ENCODE data around the gene RAP2B. TPM values are rescaled to one million over a fixed set of nuclear protein-coding genes. Genes with fewer than 3 reads are reported as not detected.

The RAP2B gene
- total RNA-seq, 4 donors from 2014 or later = 5.0 to 12.7 (median 10.1) TPM

DNA sequence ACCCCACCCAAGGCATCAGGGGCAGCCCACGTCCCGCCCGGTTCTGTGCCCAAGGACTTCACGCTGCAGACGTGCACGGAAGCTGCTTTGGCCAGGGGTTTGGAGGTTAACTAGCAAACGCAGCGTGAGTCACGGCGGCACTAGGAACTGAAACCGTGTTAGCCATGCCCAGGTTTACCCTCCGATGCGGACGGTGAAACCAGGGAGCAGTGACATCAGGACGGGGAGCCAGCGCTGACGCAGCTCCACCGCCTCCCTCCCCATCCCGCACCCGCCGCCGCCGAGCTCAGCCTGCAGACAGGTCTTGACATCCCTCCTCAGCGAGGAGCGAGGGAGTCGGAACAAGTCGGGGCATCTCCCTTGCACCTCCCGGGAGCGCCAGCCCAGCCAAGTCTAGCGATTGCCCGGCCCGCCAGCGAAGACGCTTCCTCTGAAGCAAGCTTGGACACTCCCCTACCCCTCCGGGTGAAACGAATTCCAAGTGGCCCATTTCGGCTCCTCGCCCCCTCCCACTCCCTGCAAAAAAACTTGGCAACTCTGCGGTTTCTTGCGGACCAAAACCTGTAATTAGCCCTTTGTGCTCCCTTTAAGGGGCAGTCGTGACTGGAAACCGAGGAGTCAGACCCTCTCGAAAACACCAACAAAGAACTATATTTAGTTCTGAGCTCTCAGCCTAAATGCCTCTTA lies 1.4 kb upstream of the RAP2B start:
- Histone ChIP-seq H3K9me3 (no peaks in the 10 kb centered on the region), H3K27ac (peak overlapping the region; percentile 90 to 96 (median 94)), H3K36me3 (no peaks in the 10 kb centered on the region), H3K4me3 (peak overlapping the region; percentile 85 to 95 (median 90)), H3K27me3 (no peaks in the 10 kb centered on the region), H3K4me1 (peaks cover 0 to 37% (median 0%) of the 10 kb centered on the region in 4 donors)
- DNase-seq = peak; percentile 79 to 93 (median 88)
- TF ChIP-seq POLR2A (IDR thresholded peaks at IDR 0.05) (peak; percentile 39 to 50), CTCF (IDR thresholded peaks at IDR 0.05) (no peak)

- TF ChIP-seq CTCF (IDR thresholded peaks at IDR 0.05) (no peak), POLR2A (IDR thresholded peaks at IDR 0.05) (peak; percentile 26 to 52)
- peaks cover 0 to 43% (median 0%) of the 10 kb centered on the region in 4 donors for H3K4me1 ChIP-seq
These were observed 800 bp upstream of the RAP2B start for GRCh38 chr3:153161138-153161713.

GRCh38 chr3:153162513-153163392 lies 727 bp downstream of the RAP2B start:
- TF ChIP-seq CTCF (IDR thresholded peaks at IDR 0.05) = peak in 1 of 6 experiments; percentile 5
- no peak for TF ChIP-seq POLR2A (IDR thresholded peaks at IDR 0.05)

More at GRCh38 chr3:153161138-153161713, 800 bp upstream of the RAP2B start:
- H3K9me3 ChIP-seq = no peaks in the 10 kb centered on the region
- peak overlapping the region; percentile 90 to 96 (median 94) for H3K27ac ChIP-seq
- DNase-seq = peak; percentile 84 to 97 (median 96)
- H3K4me3 ChIP-seq = peak overlapping the region; percentile 85 to 95 (median 90)
- H3K36me3 ChIP-seq = no peaks in the 10 kb centered on the region
- H3K27me3 ChIP-seq = no peaks in the 10 kb centered on the region

GRCh38 chr3:153163393-153163724 lies 1.3 kb downstream of the RAP2B start:
- TF ChIP-seq POLR2A (IDR thresholded peaks at IDR 0.05) = no peak
- no peak for TF ChIP-seq CTCF (IDR thresholded peaks at IDR 0.05)

More at GRCh38 chr3:153162513-153163392, 727 bp downstream of the RAP2B start:
- no peaks in the 10 kb centered on the region for H3K9me3 ChIP-seq
- H3K27ac ChIP-seq = peak overlapping the region; percentile 90 to 96 (median 94)
- H3K27me3 ChIP-seq = no peaks in the 10 kb centered on the region
- peaks cover 0 to 48% (median 0%) of the 10 kb centered on the region in 4 donors for H3K4me1 ChIP-seq
- H3K4me3 ChIP-seq = peak overlapping the region; percentile 85 to 95 (median 90)
- no peaks in the 10 kb centered on the region for H3K36me3 ChIP-seq
- DNase-seq = peak; percentile 32 to 69 (median 68)

DNA sequence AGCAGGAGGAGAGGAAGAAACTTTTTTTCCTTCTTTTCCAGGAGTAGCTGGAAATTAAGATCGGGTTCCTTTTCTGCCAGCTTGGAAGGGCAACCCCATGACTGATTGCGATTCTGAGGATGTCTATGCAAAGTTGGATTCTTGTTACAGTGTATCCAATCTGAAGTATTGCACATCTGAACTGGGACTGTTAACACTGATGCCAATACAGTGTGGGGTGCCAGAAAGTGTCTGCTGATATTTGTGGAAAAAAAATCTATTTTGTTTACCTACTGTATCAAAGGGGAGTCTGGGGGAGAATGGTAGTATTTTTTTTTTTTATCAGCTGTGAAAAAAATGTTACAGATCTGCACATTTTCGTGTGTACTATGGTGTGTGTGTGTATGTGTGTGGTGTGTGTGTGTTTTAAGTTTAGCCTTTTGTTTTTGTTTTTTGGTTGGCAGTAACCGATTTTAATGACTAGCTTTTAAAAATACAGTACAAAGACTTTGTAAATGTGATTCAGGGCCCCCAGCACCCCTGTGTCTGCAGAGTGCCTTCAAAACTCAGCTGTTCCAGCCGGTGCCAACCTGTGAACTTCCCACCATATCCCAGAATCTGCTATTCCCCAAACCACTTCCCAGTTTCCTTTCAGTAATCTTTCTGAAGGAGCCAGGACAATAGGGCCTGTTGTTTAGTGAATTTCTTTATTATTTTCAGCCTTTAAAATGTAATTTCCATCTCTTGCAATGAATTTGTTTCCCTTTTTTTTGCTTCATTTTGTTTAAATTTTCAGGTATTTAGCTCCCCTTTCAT lies 1.9 kb downstream of the RAP2B start:
- H3K4me1 ChIP-seq = peaks cover 0 to 43% (median 0%) of the 10 kb centered on the region in 4 donors
- no peaks in the 10 kb centered on the region for H3K27me3 ChIP-seq
- no peaks in the 10 kb centered on the region for H3K36me3 ChIP-seq
- TF ChIP-seq POLR2A (IDR thresholded peaks at IDR 0.05) (no peak), CTCF (IDR thresholded peaks at IDR 0.05) (no peak)
- no peak overlapping the region for H3K27ac ChIP-seq
- H3K9me3 ChIP-seq = no peaks in the 10 kb centered on the region
- H3K4me3 ChIP-seq = peak overlapping the region; percentile 9 to 93 (median 67)
- no peak for DNase-seq

More at GRCh38 chr3:153163393-153163724, 1.3 kb downstream of the RAP2B start:
- DNase-seq = no peak
- Histone ChIP-seq H3K27ac (peak overlapping the region; percentile 90 to 96 (median 94)), H3K36me3 (no peaks in the 10 kb centered on the region), H3K4me1 (peaks cover 0 to 46% (median 0%) of the 10 kb centered on the region in 4 donors), H3K9me3 (no peaks in the 10 kb centered on the region), H3K4me3 (peak overlapping the region; percentile 85 to 95 (median 90)), H3K27me3 (no peaks in the 10 kb centered on the region)

Data from Peyer's patch (tissue), 4 donors.